NB4 (cell line): Measurements from ENCODE around the gene TNKS2.

Experiments
- MYC ChIP-seq: IDR thresholded peaks from 2 replicates; pipeline ENCODE4 v1.6.1; 2011; ENCODE audit warnings: low read depth, low read length
- POLR2A ChIP-seq: IDR thresholded peaks from 2 replicates; pipeline ENCODE4 v1.6.1; 2011; ENCODE audit warnings: mild to moderate bottlenecking; ENCODE audit not compliant: insufficient read length; ENCODE audit errors: extremely low read depth
- TF ChIP-seq, protein P1 (sequence below): IDR thresholded peaks from one replicate; pipeline ENCODE4 v1.5.1; 2012; ENCODE audit warnings: low read depth, low read length
- TF ChIP-seq, protein P2 (sequence below): IDR thresholded peaks from 2 replicates; pipeline ENCODE4 v1.6.1; 2011; ENCODE audit warnings: low read depth, low read length

DNA sequence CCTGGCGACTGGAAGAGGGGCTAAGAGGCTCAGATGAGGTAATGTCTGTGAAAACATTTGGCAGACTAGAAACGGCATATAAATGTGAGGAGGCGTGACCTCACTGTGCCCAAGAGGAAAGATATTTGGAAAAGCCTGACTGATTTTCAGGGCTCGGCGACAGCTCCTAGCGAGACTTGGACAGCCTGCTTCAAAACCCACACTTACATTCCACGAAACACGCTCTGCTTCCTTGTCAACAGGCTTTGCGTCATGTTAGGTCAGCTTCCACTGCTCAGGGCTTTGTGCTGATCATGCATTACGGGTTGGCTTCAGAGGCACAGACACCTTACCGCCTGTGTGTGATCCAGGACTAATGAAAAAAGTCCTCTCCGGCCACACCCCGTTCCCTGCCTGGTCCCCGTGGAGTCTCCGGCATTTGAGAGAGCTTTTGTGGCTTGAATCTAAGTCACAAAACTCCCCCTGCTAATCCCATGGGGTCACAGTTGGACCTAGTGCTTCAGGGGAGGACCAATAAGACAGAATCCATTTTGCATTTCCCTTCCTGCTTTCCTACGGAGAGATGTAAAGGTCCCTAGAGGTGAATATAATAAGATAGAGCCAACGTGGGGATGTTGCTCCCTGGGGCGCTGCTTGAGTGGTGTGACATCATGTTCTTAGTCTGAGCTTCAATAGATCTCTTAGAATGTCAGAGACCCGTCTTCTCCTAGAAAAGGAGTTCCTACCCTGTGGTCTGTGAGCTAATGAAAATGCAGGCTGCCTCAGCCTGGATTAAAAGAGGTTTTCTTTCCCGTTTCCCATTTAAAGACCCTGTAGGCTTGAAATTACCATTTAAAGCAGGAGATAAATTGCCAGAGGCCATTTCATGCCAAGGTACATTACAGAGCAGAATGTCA, 85.6 kb downstream of the TNKS2 start:
- TF ChIP-seq, protein P1, sequence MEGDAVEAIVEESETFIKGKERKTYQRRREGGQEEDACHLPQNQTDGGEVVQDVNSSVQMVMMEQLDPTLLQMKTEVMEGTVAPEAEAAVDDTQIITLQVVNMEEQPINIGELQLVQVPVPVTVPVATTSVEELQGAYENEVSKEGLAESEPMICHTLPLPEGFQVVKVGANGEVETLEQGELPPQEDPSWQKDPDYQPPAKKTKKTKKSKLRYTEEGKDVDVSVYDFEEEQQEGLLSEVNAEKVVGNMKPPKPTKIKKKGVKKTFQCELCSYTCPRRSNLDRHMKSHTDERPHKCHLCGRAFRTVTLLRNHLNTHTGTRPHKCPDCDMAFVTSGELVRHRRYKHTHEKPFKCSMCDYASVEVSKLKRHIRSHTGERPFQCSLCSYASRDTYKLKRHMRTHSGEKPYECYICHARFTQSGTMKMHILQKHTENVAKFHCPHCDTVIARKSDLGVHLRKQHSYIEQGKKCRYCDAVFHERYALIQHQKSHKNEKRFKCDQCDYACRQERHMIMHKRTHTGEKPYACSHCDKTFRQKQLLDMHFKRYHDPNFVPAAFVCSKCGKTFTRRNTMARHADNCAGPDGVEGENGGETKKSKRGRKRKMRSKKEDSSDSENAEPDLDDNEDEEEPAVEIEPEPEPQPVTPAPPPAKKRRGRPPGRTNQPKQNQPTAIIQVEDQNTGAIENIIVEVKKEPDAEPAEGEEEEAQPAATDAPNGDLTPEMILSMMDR: no peak
- no peak for TF ChIP-seq POLR2A
- TF ChIP-seq MYC: no peak
- TF ChIP-seq, protein P2, sequence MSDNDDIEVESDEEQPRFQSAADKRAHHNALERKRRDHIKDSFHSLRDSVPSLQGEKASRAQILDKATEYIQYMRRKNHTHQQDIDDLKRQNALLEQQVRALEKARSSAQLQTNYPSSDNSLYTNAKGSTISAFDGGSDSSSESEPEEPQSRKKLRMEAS: no peak
